ENCODE results near the gene PTTG1IP. TPM values are rescaled to one million over a fixed set of nuclear protein-coding genes. Genes with fewer than 3 reads are reported as not detected.

The PTTG1IP gene
- total RNA-seq = 10 to 100 TPM; 60.7 to 61.8 TPM

GRCh38 chr21:44873356-44874239 lies at the start of gene PTTG1IP:
PTTG1IP (minus strand) TSS chr21:44873690; CDS start chr21:44873616, 74 bp downstream.
- peaks cover 6% of the 10 kb centered on the region for H3K36me3 Mint-ChIP-seq (ENCODE audit: low read depth)
- ChIA-PET CTCF (interaction anchor here (0.6 to 4.4 kb wide), 11 partner anchors 8 to 80 kb away, joined by 3 to 58 read pairs (median 5); partner anchors contain the start of gene UBE2G2), POLR2A (interaction anchor here (0.8 to 19.2 kb wide), 13 partner anchors 10 to 73 kb away, joined by 3 to 166 read pairs (median 4); partner anchors contain the start of genes SLX9 and UBE2G2)
- H3K27ac Mint-ChIP-seq = peak within 1 kb of the TSS; percentile 83
- H3K27me3 Mint-ChIP-seq = no peaks in the 10 kb centered on the region
- ATAC-seq (peak; percentile 89), DNase-seq (peak; percentile 99)
- no peaks in the 10 kb centered on the region for H3K9me3 Mint-ChIP-seq
- H3K4me1 Mint-ChIP-seq (ENCODE audit: low read depth) = peaks cover 40% of the 10 kb centered on the region
- no peak for TF ChIP-seq CTCF (IDR thresholded peaks at IDR 0.05)
- intact Hi-C loops (cut with micrococcal nuclease) = loop anchor here (2.0 to 10.0 kb wide), 2 partner anchors 51 to 73 kb away; partner anchors contain the start of genes ITGB2 and UBE2G2
- H3K4me3 Mint-ChIP-seq = peak within 1 kb of the TSS; percentile 84

GRCh38 chr21:44921928-44922327 lies 48.4 kb upstream of the PTTG1IP start:
- Mint-ChIP-seq H3K4me1 (ENCODE audit: low read depth) (peaks cover 63% of the 10 kb centered on the region), H3K36me3 (ENCODE audit: low read depth) (peaks cover 75% of the 10 kb centered on the region), H3K9me3 (no peaks in the 10 kb centered on the region), H3K4me3 (peak overlapping the region; percentile 100), H3K27me3 (no peaks in the 10 kb centered on the region), H3K27ac (peak overlapping the region; percentile 89)
- TF ChIP-seq CTCF (IDR thresholded peaks at IDR 0.05) = no peak
- no peak for DNase-seq
- ChIA-PET CTCF (no interaction called here), POLR2A (interaction anchor here (3.4 kb wide), 1 partner anchor 10 kb away, joined by 23 read pairs; no protein-coding TSS in a partner anchor)
- intact Hi-C loops (cut with micrococcal nuclease) = loop anchor here (10.0 kb wide), 1 partner anchor 47 kb away; the partner anchor contains the start of gene PTTG1IP
- ATAC-seq = no peak

- CTCF ChIA-PET = interaction anchor here (0.8 to 3.2 kb wide), 4 partner anchors 10 to 120 kb away, joined by 3 to 22 read pairs (median 5); no protein-coding TSS in a partner anchor
- H3K4me3 Mint-ChIP-seq = peak within 1 kb of the TSS; percentile 100
- peak; percentile 81 for ATAC-seq
Measured at GRCh38 chr21:44920694-44921604, 47.5 kb upstream of the PTTG1IP start, which contains the start of gene ITGB2. ITGB2 (minus strand) TSS chr21:44920899; CDS start chr21:44910782, 10,117 bp downstream.

More at GRCh38 chr21:44920694-44921604, 47.5 kb upstream of the PTTG1IP start, which contains the start of gene ITGB2:
- Mint-ChIP-seq H3K9me3 (no peaks in the 10 kb centered on the region), H3K27ac (peak within 1 kb of the TSS; percentile 99), H3K4me1 (ENCODE audit: low read depth) (peaks cover 61% of the 10 kb centered on the region), H3K27me3 (no peaks in the 10 kb centered on the region), H3K36me3 (ENCODE audit: low read depth) (peaks cover 77% of the 10 kb centered on the region)
- POLR2A ChIA-PET = interaction anchor here (0.7 to 3.4 kb wide), 5 partner anchors 8 to 159 kb away, joined by 3 to 23 read pairs (median 10); no protein-coding TSS in a partner anchor
- DNase-seq = peak; percentile 90
- intact Hi-C loops (cut with micrococcal nuclease) = loop anchor here (10.0 kb wide), 1 partner anchor 46 kb away; the partner anchor contains the start of gene PTTG1IP
- TF ChIP-seq CTCF (IDR thresholded peaks at IDR 0.05) = no peak

All from activated CD8-positive, alpha-beta T cell treated with anti-CD3 and anti-CD28 coated beads for 36 hours (primary cell).